Body of pancreas (tissue), 4 donors: ENCODE results near the gene TBATA.

Source experiments
- POLR2A ChIP-seq, 3 donors: fragments of 450-650 bp; IDR thresholded peaks; one replicate each; pipeline ENCODE4 v1.6.1; 2016; ENCODE audit warnings: antibody characterized with exemption in 3 of 3, mild to moderate bottlenecking in 2 of 3
- TF ChIP-seq, protein P1 (sequence below), 7 experiments: fragments of 450-650 bp in 4 of 7; fragments of 200-600 bp in 3 of 7; sonication (generic) in 3 of 7; IDR thresholded peaks; one replicate each; pipeline ENCODE4 v1.5.1; 2016 to 2019; ENCODE audit warnings: antibody characterized with exemption in 7 of 7

DNA sequence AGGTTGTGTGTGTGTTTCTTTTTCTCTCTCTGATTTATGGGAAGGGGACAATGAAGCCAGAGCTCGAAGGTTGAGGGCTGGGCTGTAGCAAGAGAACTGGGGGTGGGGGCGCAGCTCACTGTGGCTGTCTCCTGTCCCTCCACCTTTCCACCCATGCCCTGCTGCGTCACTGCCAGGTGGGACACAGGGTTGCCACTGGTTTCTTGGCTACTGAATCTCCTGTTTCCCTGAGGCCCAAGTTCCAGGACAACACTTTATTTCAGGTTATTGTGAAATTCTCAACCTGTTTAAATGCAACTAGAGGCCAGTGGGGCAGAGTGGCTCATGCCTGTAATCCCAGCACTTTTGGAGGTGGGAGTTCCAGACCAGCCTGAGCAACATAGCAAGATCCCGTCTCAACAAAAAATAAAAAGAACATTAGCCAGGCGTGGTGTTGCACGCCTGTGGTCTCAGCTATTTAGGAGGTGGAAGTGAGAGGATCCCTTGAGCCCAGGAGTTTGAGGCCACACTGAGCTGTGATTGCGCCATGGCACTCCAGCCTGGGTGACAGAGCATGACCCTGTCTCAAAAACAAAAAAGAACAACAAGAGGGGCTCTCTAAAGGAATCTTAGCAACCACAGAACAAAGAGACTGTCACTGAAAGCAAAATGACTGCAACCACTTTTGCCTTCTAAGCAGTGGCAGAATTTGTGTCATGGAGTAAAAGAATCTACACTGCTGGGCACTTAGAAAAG, 22.6 kb downstream of the TBATA start:
- TF ChIP-seq, protein P1, sequence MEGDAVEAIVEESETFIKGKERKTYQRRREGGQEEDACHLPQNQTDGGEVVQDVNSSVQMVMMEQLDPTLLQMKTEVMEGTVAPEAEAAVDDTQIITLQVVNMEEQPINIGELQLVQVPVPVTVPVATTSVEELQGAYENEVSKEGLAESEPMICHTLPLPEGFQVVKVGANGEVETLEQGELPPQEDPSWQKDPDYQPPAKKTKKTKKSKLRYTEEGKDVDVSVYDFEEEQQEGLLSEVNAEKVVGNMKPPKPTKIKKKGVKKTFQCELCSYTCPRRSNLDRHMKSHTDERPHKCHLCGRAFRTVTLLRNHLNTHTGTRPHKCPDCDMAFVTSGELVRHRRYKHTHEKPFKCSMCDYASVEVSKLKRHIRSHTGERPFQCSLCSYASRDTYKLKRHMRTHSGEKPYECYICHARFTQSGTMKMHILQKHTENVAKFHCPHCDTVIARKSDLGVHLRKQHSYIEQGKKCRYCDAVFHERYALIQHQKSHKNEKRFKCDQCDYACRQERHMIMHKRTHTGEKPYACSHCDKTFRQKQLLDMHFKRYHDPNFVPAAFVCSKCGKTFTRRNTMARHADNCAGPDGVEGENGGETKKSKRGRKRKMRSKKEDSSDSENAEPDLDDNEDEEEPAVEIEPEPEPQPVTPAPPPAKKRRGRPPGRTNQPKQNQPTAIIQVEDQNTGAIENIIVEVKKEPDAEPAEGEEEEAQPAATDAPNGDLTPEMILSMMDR (IDR thresholded peaks at IDR 0.05) = no peak
- TF ChIP-seq POLR2A (IDR thresholded peaks at IDR 0.05) = no peak
